Right hindlimb (tissue), 1 donor: ENCODE data around the gene PFAS.
"Not testable (repeated sequence)": the region's sequence is repeated elsewhere in the genome, so short reads cannot be mapped to it uniquely, and the experiment has no call there.

ENCODE experiments used
- DNase-seq: peaks from one replicate; pipeline ENCODE4 v3.0.0-alpha.2; 2018

The PFAS gene

GRCh38 chr17:8248751-8249607 lies at the start of gene PFAS:
Gene PFAS (plus strand): TSS chr17:8249289. CDS start chr17:8253938, 4,649 bp downstream.
- peak; percentile 95 for DNase-seq

GRCh38 chr17:8204761-8205555 lies 44.1 kb upstream of the PFAS start:
- no peak for DNase-seq

GRCh38 chr17:8206536-8206935 lies 42.6 kb upstream of the PFAS start:
- no peak for DNase-seq

GRCh38 chr17:8209907-8210760 lies 39.0 kb upstream of the PFAS start, which contains the start of gene AURKB:
Gene AURKB (minus strand): TSS chr17:8210575. CDS start chr17:8210224, 351 bp downstream.
- DNase-seq = peak; percentile 97

GRCh38 chr17:8210761-8211458 lies 38.2 kb upstream of the PFAS start:
- no peak for DNase-seq

GRCh38 chr17:8212312-8213180 lies 36.5 kb upstream of the PFAS start:
- no peak for DNase-seq

GRCh38 chr17:8214000-8214399 lies 35.1 kb upstream of the PFAS start:
- not testable (repeated sequence) for DNase-seq

- peak; percentile 96 for DNase-seq
Observed at GRCh38 chr17:8220783-8221662, 28.1 kb upstream of the PFAS start.

- peak; percentile 94 for DNase-seq
Observed at GRCh38 chr17:8221663-8222379, 27.3 kb upstream of the PFAS start.

GRCh38 chr17:8222380-8222629 lies 26.8 kb upstream of the PFAS start:
- DNase-seq = no peak

GRCh38 chr17:8222630-8223355 lies 26.3 kb upstream of the PFAS start:
- peak; percentile 96 for DNase-seq

- peak; percentile 83 for DNase-seq
Observed at GRCh38 chr17:8223356-8224126, 25.5 kb upstream of the PFAS start.

GRCh38 chr17:8224891-8225812 lies 23.9 kb upstream of the PFAS start:
- no peak for DNase-seq

GRCh38 chr17:8225813-8226535 lies 23.1 kb upstream of the PFAS start:
- peak; percentile 69 for DNase-seq

GRCh38 chr17:8226536-8227237 lies 22.4 kb upstream of the PFAS start:
- DNase-seq = peak; percentile 92

- DNase-seq = no peak
Observed at GRCh38 chr17:8227238-8227581, 21.9 kb upstream of the PFAS start.
